ENCODE results near the gene CELF2. TPM values are rescaled to one million over a fixed set of nuclear protein-coding genes. Genes with fewer than 3 reads are reported as not detected.

The CELF2 gene
- total RNA-seq, 1 donor from 2014 or later: 110 TPM

DNA sequence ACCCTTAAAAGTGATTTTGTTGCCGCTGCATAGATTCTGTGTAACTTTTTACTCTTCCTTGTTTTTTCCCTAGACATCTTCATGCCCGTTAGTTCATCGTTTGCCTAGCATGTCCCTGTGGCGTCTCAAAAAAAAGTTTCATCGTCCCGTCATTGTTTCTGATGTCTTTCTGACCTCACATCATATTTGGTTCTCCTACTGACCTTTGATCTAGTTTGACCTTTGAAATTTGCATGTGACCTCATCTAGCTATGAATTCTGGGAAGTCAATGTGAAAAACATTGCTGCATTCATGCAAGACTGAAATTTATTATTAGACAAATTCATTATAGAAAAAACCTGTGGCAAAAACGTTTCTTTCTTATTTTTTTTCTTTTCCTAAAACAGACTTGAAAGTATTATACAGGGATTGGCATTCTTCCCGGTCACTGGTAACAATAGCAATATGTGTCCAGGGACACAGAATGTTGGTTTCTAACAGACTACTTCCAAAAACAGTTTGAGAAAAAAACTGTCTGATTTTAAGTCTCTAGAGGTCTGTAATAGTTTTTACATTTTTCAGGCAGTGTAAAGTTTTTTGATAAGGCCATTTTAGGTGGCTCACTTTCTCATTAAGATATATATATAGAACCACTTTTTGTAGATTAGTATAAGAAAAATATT, 312.8 kb downstream of the CELF2 start:
- no peak overlapping the region for H3K27ac Mint-ChIP-seq
- no peak for DNase-seq (ENCODE audit: low spot score)
- H3K4me1 Mint-ChIP-seq (ENCODE audit: low read depth): peaks cover 15% of the 10 kb centered on the region
- no peaks in the 10 kb centered on the region for H3K9me3 Mint-ChIP-seq
- H3K4me3 Mint-ChIP-seq: no peak overlapping the region
- intact Hi-C loops (cut with micrococcal nuclease): no loop called here
- peaks cover 62% of the 10 kb centered on the region for H3K36me3 Mint-ChIP-seq (ENCODE audit: low read depth)
- no peaks in the 10 kb centered on the region for H3K27me3 Mint-ChIP-seq (ENCODE audit: insufficient read depth)

DNA sequence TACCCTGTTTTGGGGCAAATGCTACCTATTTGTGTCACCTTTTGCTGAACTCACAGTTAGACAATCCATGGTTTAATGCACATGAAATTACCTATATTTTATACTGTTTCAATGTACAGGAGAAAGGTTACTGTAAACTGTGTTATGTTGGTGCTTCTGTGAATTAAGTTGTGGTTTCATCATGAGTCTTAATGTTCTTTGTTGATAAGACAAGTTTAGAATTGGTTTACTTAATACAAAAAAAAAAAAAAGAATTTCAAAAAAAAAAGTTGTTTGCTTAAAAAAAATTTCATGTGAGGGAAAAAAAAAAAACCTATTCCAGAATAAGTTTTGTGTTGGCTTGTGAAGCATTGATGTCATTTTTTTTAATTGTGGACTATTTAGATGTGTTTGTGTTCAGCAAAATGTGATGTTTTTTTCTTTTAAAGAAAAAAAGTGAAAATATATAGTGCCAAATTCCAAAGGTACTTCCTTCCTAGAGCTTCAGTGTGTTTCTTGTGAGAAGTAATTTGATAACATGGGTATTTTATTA, 313.4 kb downstream of the CELF2 start:
- no peak for DNase-seq (ENCODE audit: low spot score)
- Mint-ChIP-seq H3K36me3 (ENCODE audit: low read depth) (peaks cover 57% of the 10 kb centered on the region), H3K27me3 (ENCODE audit: insufficient read depth) (no peaks in the 10 kb centered on the region), H3K27ac (no peak overlapping the region), H3K4me3 (no peak overlapping the region), H3K4me1 (ENCODE audit: low read depth) (peaks cover 15% of the 10 kb centered on the region), H3K9me3 (no peaks in the 10 kb centered on the region)
- intact Hi-C loops (cut with micrococcal nuclease): no loop called here

DNA sequence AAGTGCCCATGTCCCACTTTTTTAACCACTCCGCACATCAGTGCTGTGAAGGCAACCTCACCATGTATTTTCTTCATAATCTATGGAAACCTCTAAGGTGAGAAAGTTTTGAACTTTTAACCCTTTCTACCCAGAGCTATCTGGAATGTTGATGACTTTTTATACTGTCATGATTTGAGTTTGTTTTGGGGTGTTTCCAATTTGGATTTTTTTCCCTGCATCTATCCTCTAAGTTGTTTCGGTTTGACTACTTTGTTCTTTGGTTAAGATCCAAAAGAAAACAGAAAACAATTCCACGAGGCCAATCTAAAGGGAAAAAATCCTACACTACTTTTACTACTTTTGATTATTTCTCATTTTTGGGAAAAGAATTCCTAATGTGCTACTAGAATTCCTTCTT, 314.1 kb downstream of the CELF2 start:
- Mint-ChIP-seq H3K4me3 (no peak overlapping the region), H3K36me3 (ENCODE audit: low read depth) (peaks cover 55% of the 10 kb centered on the region), H3K4me1 (ENCODE audit: low read depth) (peaks cover 15% of the 10 kb centered on the region), H3K27me3 (ENCODE audit: insufficient read depth) (no peaks in the 10 kb centered on the region), H3K27ac (no peak overlapping the region), H3K9me3 (no peaks in the 10 kb centered on the region)
- intact Hi-C loops (cut with micrococcal nuclease): no loop called here
- DNase-seq (ENCODE audit: low spot score): no peak

DNA sequence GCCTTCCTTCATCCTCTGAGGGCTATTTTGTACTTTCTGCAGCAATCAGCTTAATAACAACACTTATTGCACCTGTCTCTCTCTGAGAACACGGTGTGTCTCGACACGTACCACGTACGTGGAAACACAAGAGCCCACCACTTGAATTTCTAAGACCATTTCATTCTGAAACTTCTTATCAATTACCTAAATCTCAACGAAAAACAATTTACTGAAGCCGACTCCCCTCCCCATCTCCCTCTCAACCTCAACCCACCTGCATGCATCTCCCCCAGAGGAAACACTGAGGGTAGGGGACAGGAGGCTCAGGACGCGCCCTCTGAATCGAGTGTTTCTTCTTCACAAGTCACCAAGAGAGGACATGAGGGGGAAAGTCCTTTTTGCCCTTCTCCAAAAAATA, 315.2 kb downstream of the CELF2 start:
- no peaks in the 10 kb centered on the region for H3K27me3 Mint-ChIP-seq (ENCODE audit: insufficient read depth)
- H3K36me3 Mint-ChIP-seq (ENCODE audit: low read depth): peaks cover 46% of the 10 kb centered on the region
- peak overlapping the region; percentile 38 for H3K27ac Mint-ChIP-seq
- intact Hi-C loops (cut with micrococcal nuclease): no loop called here
- peaks cover 15% of the 10 kb centered on the region for H3K4me1 Mint-ChIP-seq (ENCODE audit: low read depth)
- no peak overlapping the region for H3K4me3 Mint-ChIP-seq
- no peaks in the 10 kb centered on the region for H3K9me3 Mint-ChIP-seq
- no peak for DNase-seq (ENCODE audit: low spot score)

DNA sequence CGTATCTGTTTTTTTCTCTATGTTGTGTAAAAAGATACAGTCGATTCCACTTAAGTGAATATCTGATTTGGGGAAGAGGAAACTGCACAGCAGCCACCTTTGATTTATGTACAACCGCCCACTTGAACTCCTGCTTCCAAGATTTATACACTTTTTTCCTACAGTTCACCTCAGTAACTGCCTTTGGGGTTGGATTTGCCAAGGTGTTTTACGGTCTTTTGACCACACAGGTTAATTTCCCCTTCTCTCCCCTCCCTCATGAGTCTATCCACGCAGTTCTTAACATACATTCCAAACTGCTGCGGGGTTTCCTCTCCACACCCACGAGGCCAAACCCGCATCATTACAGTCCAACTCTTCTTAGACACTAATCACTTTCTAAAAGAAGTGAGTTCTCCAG, 316.8 kb downstream of the CELF2 start:
- Mint-ChIP-seq H3K9me3 (no peaks in the 10 kb centered on the region), H3K36me3 (ENCODE audit: low read depth) (peaks cover 38% of the 10 kb centered on the region), H3K27me3 (ENCODE audit: insufficient read depth) (no peaks in the 10 kb centered on the region), H3K27ac (peak overlapping the region; percentile 13), H3K4me3 (no peak overlapping the region), H3K4me1 (ENCODE audit: low read depth) (peaks cover 15% of the 10 kb centered on the region)
- intact Hi-C loops (cut with micrococcal nuclease): no loop called here
- no peak for DNase-seq (ENCODE audit: low spot score)

DNA sequence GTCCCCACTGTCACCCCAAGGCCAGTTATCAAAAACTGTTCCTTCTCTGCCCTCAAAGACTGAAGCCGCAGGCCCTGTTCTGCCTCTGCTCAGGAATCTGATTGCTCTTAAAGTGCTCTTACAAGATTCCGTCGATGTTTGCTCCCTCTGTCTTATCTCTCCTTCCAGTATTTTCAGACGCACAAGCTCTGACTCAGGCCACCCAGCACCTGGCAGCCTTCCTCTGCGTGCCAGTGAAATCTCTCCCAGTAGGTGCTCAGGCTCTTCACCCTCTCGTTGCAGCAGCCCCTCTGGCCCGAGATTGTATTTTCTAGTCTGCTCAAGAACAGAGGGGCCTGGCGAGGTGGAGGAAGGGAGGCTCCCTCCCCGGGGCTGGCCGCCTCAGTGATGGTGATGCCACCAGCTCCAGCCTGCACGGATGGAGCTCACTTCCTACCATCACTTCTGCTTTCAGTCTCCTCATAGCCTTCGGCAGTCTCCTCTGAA, 317.5 kb downstream of the CELF2 start:
- Mint-ChIP-seq H3K36me3 (ENCODE audit: low read depth) (peaks cover 33% of the 10 kb centered on the region), H3K9me3 (no peaks in the 10 kb centered on the region), H3K27ac (peak overlapping the region; percentile 35), H3K27me3 (ENCODE audit: insufficient read depth) (no peaks in the 10 kb centered on the region), H3K4me3 (no peak overlapping the region), H3K4me1 (ENCODE audit: low read depth) (peaks cover 14% of the 10 kb centered on the region)
- intact Hi-C loops (cut with micrococcal nuclease): no loop called here
- no peak for DNase-seq (ENCODE audit: low spot score)

DNA sequence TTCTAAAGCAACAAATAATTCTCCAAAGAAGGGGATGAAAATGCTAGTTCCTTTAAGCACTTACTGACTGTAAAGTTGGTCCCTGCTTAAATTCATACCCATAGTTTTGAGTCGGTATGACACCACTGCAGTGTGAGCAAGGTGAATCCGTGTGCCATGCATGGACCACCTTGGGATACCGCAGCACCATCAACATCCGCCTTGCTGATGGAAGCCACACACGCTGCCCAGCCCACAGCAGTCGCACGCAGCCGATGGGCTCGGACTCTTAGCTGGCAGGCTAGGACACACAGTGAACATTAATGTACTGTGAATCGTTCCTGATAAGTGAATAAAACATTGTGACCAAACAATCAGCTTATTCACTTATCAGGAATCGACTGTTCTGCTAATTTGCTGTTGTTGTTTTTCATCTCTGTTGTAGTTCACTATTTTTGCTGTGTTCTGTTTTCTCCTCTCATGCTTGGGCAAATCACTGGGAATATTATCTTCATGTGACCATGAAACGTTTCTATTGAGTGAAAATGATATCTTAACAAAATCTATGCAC, 318.3 kb downstream of the CELF2 start:
- no peak overlapping the region for H3K27ac Mint-ChIP-seq
- no peaks in the 10 kb centered on the region for H3K9me3 Mint-ChIP-seq
- H3K27me3 Mint-ChIP-seq (ENCODE audit: insufficient read depth): no peaks in the 10 kb centered on the region
- H3K4me3 Mint-ChIP-seq: no peak overlapping the region
- peaks cover 9% of the 10 kb centered on the region for H3K4me1 Mint-ChIP-seq (ENCODE audit: low read depth)
- intact Hi-C loops (cut with micrococcal nuclease): no loop called here
- H3K36me3 Mint-ChIP-seq (ENCODE audit: low read depth): peaks cover 28% of the 10 kb centered on the region
- DNase-seq (ENCODE audit: low spot score): no peak

DNA sequence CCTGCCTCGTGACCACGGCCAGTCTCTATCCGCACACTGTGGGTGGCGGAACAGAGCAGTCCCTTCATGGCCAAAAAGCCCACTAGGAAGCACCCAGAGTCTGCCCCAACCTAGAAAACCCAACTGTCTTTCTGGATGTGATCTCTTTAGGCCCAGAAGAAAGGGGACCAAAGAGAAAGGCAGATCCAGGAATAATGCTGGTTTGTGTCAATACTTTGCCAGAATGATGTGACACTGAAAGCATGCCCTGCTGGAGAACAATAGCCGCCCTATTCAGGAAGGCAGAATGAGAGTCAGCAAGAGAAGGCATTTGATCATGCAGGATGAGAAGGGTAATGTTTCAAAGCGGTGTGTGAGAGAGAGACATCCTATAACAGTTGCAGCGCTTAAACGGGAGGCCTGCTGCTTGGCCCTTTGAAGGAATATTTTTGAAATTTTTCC, 319.1 kb downstream of the CELF2 start:
- no peak for DNase-seq (ENCODE audit: low spot score)
- Mint-ChIP-seq H3K4me1 (ENCODE audit: low read depth) (peaks cover 9% of the 10 kb centered on the region), H3K9me3 (no peaks in the 10 kb centered on the region), H3K27ac (no peak overlapping the region), H3K27me3 (ENCODE audit: insufficient read depth) (no peaks in the 10 kb centered on the region), H3K36me3 (ENCODE audit: low read depth) (peaks cover 25% of the 10 kb centered on the region), H3K4me3 (no peak overlapping the region)
- intact Hi-C loops (cut with micrococcal nuclease): no loop called here

DNA sequence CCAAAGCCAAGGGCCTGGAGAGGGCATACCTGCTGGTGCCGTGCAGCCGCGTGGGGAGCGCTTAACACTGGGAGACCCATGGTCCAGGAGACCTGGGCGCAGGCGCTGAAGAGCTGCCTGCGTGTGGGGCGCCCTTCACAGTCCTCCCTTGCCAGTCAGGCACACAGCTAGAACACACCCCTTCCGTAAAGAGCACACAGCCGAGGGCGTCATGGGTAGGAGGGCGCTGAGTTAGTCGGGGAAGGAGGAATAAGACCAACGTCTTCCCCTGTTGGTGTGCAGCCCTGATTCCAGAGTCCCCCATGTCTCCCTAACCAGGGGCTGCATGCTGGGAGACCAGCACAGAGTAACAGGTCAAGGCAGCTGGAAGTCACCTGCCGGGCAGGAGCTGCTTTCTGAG, 319.8 kb downstream of the CELF2 start:
- no peak overlapping the region for H3K4me3 Mint-ChIP-seq
- DNase-seq (ENCODE audit: low spot score): no peak
- H3K27me3 Mint-ChIP-seq (ENCODE audit: insufficient read depth): no peaks in the 10 kb centered on the region
- no peaks in the 10 kb centered on the region for H3K9me3 Mint-ChIP-seq
- peaks cover 9% of the 10 kb centered on the region for H3K4me1 Mint-ChIP-seq (ENCODE audit: low read depth)
- no peak overlapping the region for H3K27ac Mint-ChIP-seq
- intact Hi-C loops (cut with micrococcal nuclease): no loop called here
- peaks cover 18% of the 10 kb centered on the region for H3K36me3 Mint-ChIP-seq (ENCODE audit: low read depth)

DNA sequence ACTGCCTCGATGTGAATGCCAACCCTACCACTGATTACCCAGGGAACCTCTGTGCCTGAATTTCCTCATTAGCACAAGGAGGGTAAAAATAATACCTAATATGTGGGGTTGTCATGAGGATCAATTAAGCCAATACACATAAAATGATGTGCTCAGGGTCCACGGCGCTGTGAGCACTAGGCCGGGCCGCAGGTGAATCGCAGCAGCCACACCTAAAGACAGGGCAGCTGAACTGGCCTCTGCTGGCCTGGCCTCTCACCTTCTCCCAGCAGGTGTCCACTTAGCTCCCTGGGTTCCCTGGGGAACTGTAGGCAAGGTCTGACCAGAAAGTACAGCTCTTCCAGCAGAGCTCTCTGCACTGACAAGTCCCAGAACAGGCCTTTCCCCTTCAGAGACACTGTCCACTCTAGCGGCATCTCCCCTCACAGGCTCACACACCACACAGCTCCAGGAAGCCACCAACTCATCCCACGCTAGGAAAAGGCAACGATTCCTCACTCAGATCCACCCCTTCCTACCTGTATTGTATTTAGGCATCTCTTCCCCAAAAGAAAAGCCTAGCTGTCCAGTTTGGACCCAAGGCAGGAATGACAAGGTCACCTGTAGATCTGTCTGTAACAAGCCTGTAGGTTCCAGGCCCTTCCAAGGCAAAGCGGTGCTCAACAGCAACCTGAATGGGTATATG, 320.6 kb downstream of the CELF2 start:
- no peaks in the 10 kb centered on the region for H3K9me3 Mint-ChIP-seq
- DNase-seq (ENCODE audit: low spot score): no peak
- peaks cover 13% of the 10 kb centered on the region for H3K36me3 Mint-ChIP-seq (ENCODE audit: low read depth)
- intact Hi-C loops (cut with micrococcal nuclease): no loop called here
- H3K27ac Mint-ChIP-seq: no peak overlapping the region
- no peaks in the 10 kb centered on the region for H3K27me3 Mint-ChIP-seq (ENCODE audit: insufficient read depth)
- H3K4me3 Mint-ChIP-seq: no peak overlapping the region
- peaks cover 9% of the 10 kb centered on the region for H3K4me1 Mint-ChIP-seq (ENCODE audit: low read depth)

DNA sequence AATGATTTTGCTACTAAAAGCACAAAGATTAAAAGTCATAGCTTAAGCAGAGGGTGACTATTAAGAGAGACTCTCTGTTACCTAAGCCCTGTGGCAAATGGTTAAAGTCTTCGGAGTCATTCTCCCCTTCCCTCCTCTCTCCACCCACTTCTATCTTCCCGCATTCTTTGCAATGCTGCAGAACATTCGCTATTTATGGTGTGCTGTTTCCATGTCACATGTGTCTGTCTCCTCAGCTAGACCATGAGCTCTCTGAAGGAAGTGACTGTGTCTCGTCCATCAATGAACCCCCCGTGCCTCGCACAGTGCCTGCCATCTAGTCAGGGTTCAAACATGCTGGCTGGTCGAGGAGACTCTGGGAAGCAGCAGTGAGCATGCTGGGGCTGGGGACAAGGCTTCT, 321.3 kb downstream of the CELF2 start:
- Mint-ChIP-seq H3K4me3 (no peak overlapping the region), H3K27ac (no peak overlapping the region), H3K9me3 (no peaks in the 10 kb centered on the region), H3K27me3 (ENCODE audit: insufficient read depth) (no peaks in the 10 kb centered on the region), H3K4me1 (ENCODE audit: low read depth) (peaks cover 9% of the 10 kb centered on the region), H3K36me3 (ENCODE audit: low read depth) (peaks cover 13% of the 10 kb centered on the region)
- intact Hi-C loops (cut with micrococcal nuclease): no loop called here
- no peak for DNase-seq (ENCODE audit: low spot score)

DNA sequence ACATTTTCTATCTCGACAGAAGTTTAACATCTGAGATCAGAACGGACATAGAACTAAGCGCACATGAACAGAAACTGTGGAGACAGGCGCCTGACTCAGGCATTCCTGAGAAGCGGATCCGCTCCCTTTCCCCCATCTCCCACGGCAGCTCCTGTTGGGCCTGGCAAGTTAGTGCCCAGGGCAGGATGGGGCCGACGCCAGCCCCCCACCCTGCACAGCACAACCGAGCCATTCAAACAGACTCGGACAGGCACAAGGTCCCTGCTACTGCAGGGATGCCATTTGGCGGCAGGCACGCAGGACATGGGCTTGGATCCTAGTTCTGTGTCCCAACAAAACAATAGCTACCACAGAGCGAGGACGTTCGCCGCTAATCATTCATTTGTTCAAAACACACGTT, 322.0 kb downstream of the CELF2 start:
- H3K27ac Mint-ChIP-seq: no peak overlapping the region
- intact Hi-C loops (cut with micrococcal nuclease): no loop called here
- no peak for DNase-seq (ENCODE audit: low spot score)
- H3K4me1 Mint-ChIP-seq (ENCODE audit: low read depth): peaks cover 5% of the 10 kb centered on the region
- no peak overlapping the region for H3K4me3 Mint-ChIP-seq
- peaks cover 7% of the 10 kb centered on the region for H3K36me3 Mint-ChIP-seq (ENCODE audit: low read depth)
- H3K9me3 Mint-ChIP-seq: no peaks in the 10 kb centered on the region
- H3K27me3 Mint-ChIP-seq (ENCODE audit: insufficient read depth): no peaks in the 10 kb centered on the region

DNA sequence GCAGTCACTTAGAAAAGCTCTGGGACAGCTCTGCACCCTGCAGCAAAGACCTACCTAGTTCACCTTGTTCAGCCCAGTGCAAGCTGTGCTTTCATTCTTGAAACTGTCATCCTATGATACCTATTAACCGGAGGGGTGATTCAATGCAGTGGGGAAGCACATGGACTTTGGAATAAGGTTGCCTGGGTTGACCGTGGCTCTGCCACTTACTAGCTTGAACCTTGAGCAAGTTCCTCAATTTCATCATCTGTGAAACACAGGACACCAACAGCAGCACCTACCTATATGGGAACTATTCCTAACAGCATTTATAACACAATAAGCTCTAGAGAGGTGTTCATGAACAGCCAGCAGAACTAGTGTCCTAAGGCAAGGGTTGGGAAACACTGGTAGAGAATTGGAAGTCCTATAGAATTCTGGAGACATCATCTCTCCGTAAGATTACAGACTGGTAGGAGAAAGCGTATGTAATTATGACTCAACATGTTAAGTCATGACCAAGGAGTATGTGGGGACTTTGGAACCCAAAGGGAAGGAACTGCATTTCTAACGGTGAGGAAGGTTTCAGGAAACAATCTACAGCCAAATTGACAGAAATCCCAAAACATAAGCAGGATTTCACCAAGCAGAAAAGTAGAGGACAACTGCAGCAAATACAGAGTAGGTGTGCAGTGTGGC, 323.8 kb downstream of the CELF2 start:
- H3K4me1 Mint-ChIP-seq (ENCODE audit: low read depth): no peaks in the 10 kb centered on the region
- H3K27me3 Mint-ChIP-seq (ENCODE audit: insufficient read depth): no peaks in the 10 kb centered on the region
- no peaks in the 10 kb centered on the region for H3K9me3 Mint-ChIP-seq
- intact Hi-C loops (cut with micrococcal nuclease): no loop called here
- no peak overlapping the region for H3K4me3 Mint-ChIP-seq
- no peak overlapping the region for H3K27ac Mint-ChIP-seq
- H3K36me3 Mint-ChIP-seq (ENCODE audit: low read depth): no peaks in the 10 kb centered on the region
- no peak for DNase-seq (ENCODE audit: low spot score)

All from activated T-helper 1 cell treated with anti-CD3 and anti-CD28 coated beads, Interleukin-12 subunit alpha, Interleukin-12 subunit beta, Interleukin-2, Interleukin-4 antibody, amounts not matched to agents 30 ng/mL and 10 ng/mL and 1 ng/mL, durations not matched to agents 14 hours and 24 hours and 36 hours (primary cell).